CD14-positive monocyte (primary cell): ENCODE measurements around the gene ARID4B. TPM values are rescaled to one million over a fixed set of nuclear protein-coding genes. Genes with fewer than 3 reads are reported as not detected.

Source experiments
- DNase-seq, 3 donors: peaks; one replicate each; pipeline ENCODE4 v3.0.0-alpha.2; 2011 to 2022
- H2AFZ ChIP-seq: 2 replicates; pipeline ENCODE4 v1.6.0; 2012; ENCODE audit warnings: mild to moderate bottlenecking, low read depth, low read length, inconsistent platforms; ENCODE audit not compliant: insufficient read depth, poor library complexity, severe bottlenecking
- H3K27ac ChIP-seq, 2 donors: 1 replicate in 1 of 2; 2 replicates in 1 of 2; pipeline ENCODE4 v1.5.1; 2012 to 2013; ENCODE audit warnings: low read length in 2 of 2, control low read depth in 1 of 2, inconsistent platforms in 1 of 2, low read depth in 1 of 2, mild to moderate bottlenecking in 1 of 2
- H3K27me3 ChIP-seq, 2 donors: one replicate each; pipeline versions ENCODE4 v1.6.0 to v1.6.1; 2011 to 2013; ENCODE audit warnings: low read length in 2 of 2; ENCODE audit not compliant: control insufficient read depth in 2 of 2, insufficient read depth in 2 of 2
- H3K36me3 ChIP-seq, 2 donors: replicated peaks in 1 of 2; 1 replicate in 1 of 2; 2 replicates in 1 of 2; pipeline versions ENCODE4 v1.5.1 to v1.6.1; 2012 to 2013; ENCODE audit warnings: low read length in 2 of 2, control low read depth in 1 of 2, inconsistent platforms in 1 of 2, mild to moderate bottlenecking in 1 of 2; ENCODE audit not compliant: insufficient read depth in 2 of 2, control insufficient read depth in 1 of 2
- H3K4me1 ChIP-seq, 2 donors: 1 replicate in 1 of 2; 2 replicates in 1 of 2; pipeline versions ENCODE4 v1.5.1 to v1.6.1; 2012 to 2013; ENCODE audit warnings: low read length in 2 of 2, control low read depth in 1 of 2, inconsistent platforms in 1 of 2, mild to moderate bottlenecking in 1 of 2, moderate library complexity in 1 of 2; ENCODE audit not compliant: insufficient read depth in 2 of 2, control insufficient read depth in 1 of 2
- H3K4me2 ChIP-seq: replicated peaks from 2 replicates; pipeline ENCODE3; 2012; ENCODE audit warnings: low read length, moderate library complexity, mild to moderate bottlenecking; ENCODE audit not compliant: poor library complexity, severe bottlenecking; ENCODE audit errors: extremely low read depth
- H3K4me3 ChIP-seq, 3 experiments: fragments of 200-600 bp in 1 of 3; sonication (generic) in 1 of 3; replicated peaks in 1 of 3; 1 replicate in 2 of 3; 2 replicates in 1 of 3; pipeline ENCODE4 v1.5.1; 2011 to 2013; ENCODE audit warnings: low read length in 3 of 3, mild to moderate bottlenecking in 3 of 3, control low read depth in 2 of 3, low read depth in 2 of 3, inconsistent platforms in 1 of 3, moderate library complexity in 1 of 3
- H3K79me2 ChIP-seq: 2 replicates; pipeline ENCODE4 v1.6.0; 2012; ENCODE audit warnings: mild to moderate bottlenecking, control low read depth, inconsistent platforms, low read length, moderate library complexity; ENCODE audit not compliant: insufficient read depth
- H3K9ac ChIP-seq: 2 replicates; pipeline ENCODE4 v1.6.0; 2017; ENCODE audit warnings: low read length, mild to moderate bottlenecking; ENCODE audit not compliant: insufficient read depth, poor library complexity, severe bottlenecking
- H3K9me3 ChIP-seq, 2 donors: replicated peaks in 1 of 2; 1 replicate in 1 of 2; 2 replicates in 1 of 2; pipeline versions ENCODE4 v1.5.1 to v1.6.1; 2012 to 2013; ENCODE audit warnings: low read length in 2 of 2, control low read depth in 1 of 2; ENCODE audit not compliant: control insufficient read depth in 1 of 2, insufficient read depth in 1 of 2
- H4K20me1 ChIP-seq: 2 replicates; pipeline ENCODE4 v1.6.0; 2012; ENCODE audit warnings: mild to moderate bottlenecking, low read length, control low read depth, moderate library complexity; ENCODE audit not compliant: insufficient read depth
- H3K27ac Mint-ChIP-seq, 7 donors: one replicate each; pipeline ENCODE4 v1.8.0; 2020; ENCODE audit warnings: mild to moderate bottlenecking in 7 of 7, mixed read lengths in 7 of 7, moderate library complexity in 6 of 7, inconsistent platforms in 2 of 7
- H3K27me3 Mint-ChIP-seq, 3 donors: one replicate each; pipeline ENCODE4 v1.8.0; 2021 to 2022; ENCODE audit warnings: low read depth in 3 of 3, mild to moderate bottlenecking in 3 of 3, mixed read lengths in 3 of 3, moderate library complexity in 3 of 3, inconsistent platforms in 1 of 3
- H3K36me3 Mint-ChIP-seq, 2 donors: one replicate each; pipeline ENCODE4 v1.8.0; 2020; ENCODE audit warnings: mixed read lengths in 2 of 2, inconsistent platforms in 1 of 2, mild to moderate bottlenecking in 1 of 2
- H3K4me1 Mint-ChIP-seq: one replicate; pipeline ENCODE4 v1.8.0; 2020; ENCODE audit warnings: mild to moderate bottlenecking, mixed read lengths
- H3K4me3 Mint-ChIP-seq, 2 donors: one replicate each; pipeline ENCODE4 v1.8.0; 2020; ENCODE audit warnings: mild to moderate bottlenecking in 2 of 2, mixed read lengths in 2 of 2, moderate library complexity in 1 of 2
- H3K9me3 Mint-ChIP-seq, 7 donors: one replicate each; pipeline ENCODE4 v1.8.0; 2020 to 2022; ENCODE audit warnings: mixed read lengths in 7 of 7, mild to moderate bottlenecking in 6 of 7, moderate library complexity in 6 of 7, inconsistent platforms in 2 of 7
- CTCF ChIP-seq: fragments of 200-600 bp; IDR thresholded peaks from one replicate; pipeline ENCODE4 v1.8.0; 2022; ENCODE audit warnings: antibody characterized with exemption, mild to moderate bottlenecking
- WGBS: methylation state at CpG from one replicate; pipeline ENCODE4 v1.1.5; 2013; ENCODE audit warnings: missing lambda C conversion rate; ENCODE audit not compliant: insufficient coverage; 5-methylcytosine and 5-hydroxymethylcytosine counted together
- intact Hi-C, 2 donors: fragments of 100-400 bp; cut with micrococcal nuclease; formaldehyde crosslinking; loops; one replicate each; pipeline versions ENCODE4 v1.15.0 to v1.15.1; 2023
- polyA plus RNA-seq, 3 donors: library from polyadenylated mRNA; depleted of rRNA in 1 of 3; unstranded in 2 of 3; stranded (reverse) in 1 of 3; fragments of 300-500 nt in 2 of 3; fragments of >200 nt in 1 of 3; fragmentation: Illumina TruSeq in 2 of 3; gene quantifications; 1 replicate in 2 of 3; 2 replicates in 1 of 3; pipeline ENCODE4 v1.2.3, GENCODE V29; 2012 to 2021

ARID4B gene
- polyA plus RNA-seq, 3 donors, result 9.3 to 15.4 (median 11.1) TPM

GRCh38 chr1:235358899-235359298, 30.9 kb upstream of the ARID4B start:
- H3K4me3 Mint-ChIP-seq, result no peak overlapping the region
- Histone ChIP-seq H3K79me2 (no peaks in the 10 kb centered on the region), H3K4me2 (no peak overlapping the region), H3K4me3 (no peak overlapping the region), H3K27ac (no peak overlapping the region), H3K27me3 (no peaks in the 10 kb centered on the region), H3K36me3 (no peaks in the 10 kb centered on the region), H3K9me3 (no peaks in the 10 kb centered on the region), H3K9ac (no peak overlapping the region), H3K4me1 (no peaks in the 10 kb centered on the region), H4K20me1 (no peaks in the 10 kb centered on the region), H2AFZ (no peak overlapping the region)
- no peaks in the 10 kb centered on the region for H3K9me3 Mint-ChIP-seq
- WGBS, result no CpG with 5 or more reads among the region's 3 CpGs
- H3K27ac Mint-ChIP-seq, result peak overlapping the region in 1 of 7 donors; percentile 52
- H3K27me3 Mint-ChIP-seq, result peaks cover 0 to 5% (median 3%) of the 10 kb centered on the region in 3 donors
- H3K36me3 Mint-ChIP-seq, result no peaks in the 10 kb centered on the region
- no peak for TF ChIP-seq CTCF
- H3K4me1 Mint-ChIP-seq, result peaks cover 6% of the 10 kb centered on the region
- intact Hi-C loops, result no loop called here
- DNase-seq, result no peak

DNA sequence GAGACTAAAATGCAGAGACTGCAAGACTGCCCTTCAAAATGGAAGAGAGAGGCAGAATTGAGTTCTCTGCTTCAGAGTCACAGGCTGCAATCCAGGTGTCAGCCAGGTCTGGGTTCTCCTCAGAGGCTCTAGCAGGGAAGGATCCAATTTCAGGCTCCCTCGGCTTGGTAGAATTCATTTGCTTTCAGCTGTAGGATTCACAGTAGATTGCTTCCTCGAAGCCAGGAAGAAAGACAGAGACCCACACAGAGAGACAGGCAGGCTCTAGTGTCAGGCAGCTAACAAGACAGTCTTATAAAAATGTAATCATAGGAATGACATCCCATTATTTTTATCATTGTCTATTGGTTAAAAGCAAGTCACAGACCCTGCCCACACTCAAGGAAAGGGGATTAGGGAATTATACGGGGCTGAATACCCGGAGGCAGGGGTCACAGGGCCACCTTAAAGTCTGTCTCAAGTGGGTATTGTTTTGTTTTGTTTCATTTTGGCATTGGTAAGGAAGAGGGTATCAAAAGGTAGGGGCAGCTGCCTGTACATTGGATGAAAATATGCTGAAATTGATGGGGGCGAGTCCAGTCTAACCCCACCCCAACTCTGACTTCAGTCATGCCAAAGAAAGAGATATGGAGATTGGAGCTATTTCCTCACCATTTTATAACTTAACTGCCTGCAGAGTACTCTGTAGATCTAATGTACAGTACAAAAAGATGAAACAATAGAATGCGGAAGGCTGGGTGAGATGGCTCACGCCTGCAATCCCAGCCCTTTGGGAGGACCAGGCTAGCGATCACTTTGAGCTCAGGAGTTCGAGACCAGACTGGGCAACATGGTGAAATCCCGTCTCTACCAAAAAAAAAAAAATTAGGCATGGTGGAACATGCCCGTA, 29.8 kb upstream of the ARID4B start:
- peaks cover 6% of the 10 kb centered on the region for H3K4me1 Mint-ChIP-seq
- H3K9me3 ChIP-seq, result no peaks in the 10 kb centered on the region
- no peaks in the 10 kb centered on the region for H3K4me1 ChIP-seq
- H3K36me3 ChIP-seq, result no peaks in the 10 kb centered on the region
- no peak overlapping the region for H3K4me2 ChIP-seq
- no peak overlapping the region for H3K27ac ChIP-seq
- no peaks in the 10 kb centered on the region for H3K79me2 ChIP-seq
- peaks cover 0 to 8% (median 3%) of the 10 kb centered on the region in 3 donors for H3K27me3 Mint-ChIP-seq
- 98% methylated on average over 7 of the region's 11 CpGs for WGBS
- H3K9ac ChIP-seq, result no peak overlapping the region
- no peak overlapping the region for H3K27ac Mint-ChIP-seq
- DNase-seq, result no peak
- TF ChIP-seq CTCF, result no peak
- no peak overlapping the region for H3K4me3 ChIP-seq
- H2AFZ ChIP-seq, result no peak overlapping the region
- H3K27me3 ChIP-seq, result no peaks in the 10 kb centered on the region
- no peaks in the 10 kb centered on the region for H4K20me1 ChIP-seq
- no peaks in the 10 kb centered on the region for H3K36me3 Mint-ChIP-seq
- no peaks in the 10 kb centered on the region for H3K9me3 Mint-ChIP-seq
- intact Hi-C loops, result no loop called here
- H3K4me3 Mint-ChIP-seq, result no peak overlapping the region
